Glomerular endothelial cell (primary cell): Measurements from ENCODE around the gene ARHGEF11. TPM values are rescaled to one million over a fixed set of nuclear protein-coding genes. Genes with fewer than 3 reads are reported as not detected.
"Not testable (repeated sequence)": the region's sequence is repeated elsewhere in the genome, so short reads cannot be mapped to it uniquely, and the experiment has no call there.

ENCODE experiments used
- DNase-seq: peaks from one replicate; pipeline ENCODE4 v3.0.0-alpha.2; 2011; ENCODE audit warnings: low read depth, low spot score; ENCODE audit errors: extremely low read depth
- total RNA-seq: library from RNA; depleted of rRNA; stranded (reverse); fragments of >200 nt; gene quantifications from 2 replicates; pipeline ENCODE4 v1.2.3, GENCODE V29; 2015

Gene ARHGEF11
- total RNA-seq, 1 donor from 2014 or later, result 28.2 TPM

DNA sequence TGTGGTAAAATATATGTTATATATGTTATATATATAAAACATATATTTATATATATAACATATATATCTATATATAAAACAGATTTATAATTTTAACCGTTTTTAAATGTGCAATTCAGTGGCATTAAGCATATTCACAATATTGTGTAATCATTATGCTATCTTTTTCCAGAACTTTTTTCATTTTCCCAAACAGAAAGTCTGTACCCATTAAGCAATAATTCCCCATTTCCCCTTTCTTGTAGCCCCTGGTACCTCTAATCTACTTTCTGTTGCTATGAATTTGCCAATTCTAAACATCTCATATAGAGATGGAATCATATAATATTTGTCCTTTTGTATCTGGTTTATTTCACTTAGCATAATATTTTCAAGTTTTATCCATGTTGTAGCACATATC, 10.7 kb upstream of the ARHGEF11 start:
- no peak for DNase-seq

DNA sequence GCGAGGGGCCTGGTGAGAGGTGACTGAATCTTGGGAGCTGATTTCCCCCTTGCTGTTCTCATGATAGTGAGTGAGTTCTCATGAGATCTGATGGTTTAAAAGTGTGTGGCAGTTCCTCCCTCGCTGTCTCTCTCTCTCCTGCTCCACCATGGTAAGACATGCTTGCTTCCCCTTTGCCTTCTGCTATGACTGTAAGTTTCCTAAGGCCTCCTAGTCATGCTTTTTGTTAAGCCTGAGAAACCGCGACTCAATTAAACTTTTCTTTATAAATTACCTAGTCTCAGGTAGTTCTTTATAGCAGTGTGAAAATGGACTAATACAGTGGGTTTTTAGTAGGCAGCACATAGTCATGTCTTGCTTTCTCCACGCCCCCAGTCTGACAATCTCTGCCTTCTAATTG, 10.2 kb upstream of the ARHGEF11 start:
- DNase-seq, result not testable (repeated sequence)

DNA sequence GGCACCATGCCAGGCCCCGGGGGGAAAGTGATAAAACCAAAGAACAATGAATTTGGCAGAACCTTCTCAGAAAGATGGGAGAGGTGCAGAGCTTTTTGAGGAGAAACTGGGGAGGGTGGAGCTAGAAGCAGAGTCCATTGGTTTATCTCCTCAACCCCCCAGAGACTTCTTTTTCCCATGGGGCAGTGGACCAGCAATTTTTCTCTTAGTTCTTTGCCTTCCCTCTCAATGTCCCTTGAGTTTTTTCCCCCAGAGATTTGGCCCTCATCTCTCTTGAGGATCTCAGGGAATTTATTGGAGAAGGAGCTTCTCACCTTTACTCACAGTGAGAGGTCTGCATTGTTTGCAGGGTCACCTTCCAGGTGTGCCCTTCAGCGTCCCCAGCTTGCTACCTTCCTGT, 5.3 kb upstream of the ARHGEF11 start:
- DNase-seq, result no peak

DNA sequence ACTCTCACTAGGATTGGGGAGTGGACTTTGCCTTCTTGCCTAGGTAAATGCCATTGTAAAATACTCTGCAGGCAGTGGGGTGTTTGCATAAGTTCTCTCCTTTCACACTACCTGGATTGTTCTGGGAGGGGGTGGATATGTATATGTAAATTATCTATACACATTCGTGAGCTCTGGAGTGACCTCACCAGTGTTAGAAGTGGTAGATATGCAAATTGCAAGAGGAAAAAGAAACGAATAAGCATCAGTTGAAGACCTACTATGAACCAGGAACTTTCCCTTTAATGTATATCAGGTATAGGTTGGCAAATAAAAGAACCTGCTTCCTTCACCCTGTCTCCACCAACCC, 1.5 kb upstream of the ARHGEF11 start:
- DNase-seq, result no peak

DNA sequence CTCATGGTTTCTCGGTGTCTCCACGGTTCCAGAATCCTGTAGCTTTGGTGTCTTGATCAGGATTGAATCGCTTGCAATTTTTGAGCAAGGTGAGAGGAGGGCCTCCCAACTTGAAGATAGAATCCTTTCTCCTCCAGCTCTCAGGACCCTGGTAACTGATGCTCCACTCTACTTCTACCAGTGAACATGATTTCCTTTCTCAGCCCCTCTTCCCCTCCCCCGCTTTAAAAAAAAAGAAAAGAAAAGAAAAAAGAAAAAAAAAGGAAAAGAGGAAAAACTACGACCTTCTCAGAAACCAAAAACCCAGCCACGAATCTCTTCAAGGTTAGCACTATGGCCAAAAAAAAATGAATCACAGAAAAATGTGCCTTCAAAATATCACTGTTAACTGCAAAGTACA, 1.2 kb downstream of the ARHGEF11 start:
- no peak for DNase-seq

DNA sequence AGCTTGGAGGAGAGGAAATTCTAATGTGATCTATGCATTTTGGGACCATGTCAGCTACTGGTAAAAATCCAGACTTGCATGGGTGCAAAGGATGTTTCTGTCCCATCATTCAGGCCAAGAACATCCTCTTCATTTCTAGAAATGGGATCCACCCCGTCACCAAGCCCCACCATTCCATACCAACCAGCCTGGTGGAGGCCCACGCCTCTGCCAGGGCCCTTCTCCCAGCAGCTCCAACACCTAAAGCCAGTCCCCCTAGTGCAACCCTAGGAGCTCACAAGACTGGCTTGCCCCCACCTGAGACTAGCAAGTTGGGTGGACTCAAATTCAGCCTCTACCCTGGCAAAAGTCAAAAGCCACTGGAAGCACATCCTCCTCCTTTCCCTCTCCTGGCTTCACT, 1.9 kb downstream of the ARHGEF11 start:
- DNase-seq, result no peak

DNA sequence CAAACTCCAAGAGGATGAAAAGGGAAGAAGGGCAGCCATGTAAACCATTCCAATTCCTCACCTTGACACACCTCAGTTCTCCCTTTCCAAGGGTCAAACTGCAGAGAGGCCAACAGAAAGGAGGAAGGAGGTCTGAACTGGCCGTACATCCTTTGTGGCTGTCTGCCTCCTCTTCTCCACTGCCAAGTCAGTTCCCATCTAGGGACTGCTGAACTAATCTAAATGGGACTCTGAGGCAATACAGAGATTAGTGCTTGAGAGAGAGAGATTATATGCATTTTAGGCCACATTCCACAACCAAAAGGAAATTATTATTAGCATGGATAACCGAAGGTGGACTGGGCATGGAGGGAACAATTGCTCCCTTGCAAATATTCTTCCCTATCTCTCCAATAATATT, 2.7 kb downstream of the ARHGEF11 start:
- DNase-seq, result no peak

DNA sequence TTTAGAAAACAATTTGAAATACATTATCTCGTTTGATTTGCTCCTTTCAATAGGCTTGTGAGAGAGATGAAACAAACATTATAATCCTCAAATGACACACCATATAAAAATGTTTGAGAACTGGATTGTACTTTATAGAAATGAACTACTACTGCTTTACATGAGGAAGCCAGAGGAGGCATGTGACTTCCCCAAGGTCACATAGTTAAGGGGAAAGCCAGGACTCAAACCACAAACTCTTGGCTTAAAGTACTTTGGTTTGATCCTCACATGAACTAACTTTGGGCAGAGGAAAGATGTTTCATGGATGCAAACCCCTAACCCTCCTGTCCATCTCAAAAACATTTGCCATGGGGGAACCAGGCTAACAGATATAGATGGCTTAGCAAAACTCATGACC, 4.7 kb downstream of the ARHGEF11 start:
- no peak for DNase-seq

DNA sequence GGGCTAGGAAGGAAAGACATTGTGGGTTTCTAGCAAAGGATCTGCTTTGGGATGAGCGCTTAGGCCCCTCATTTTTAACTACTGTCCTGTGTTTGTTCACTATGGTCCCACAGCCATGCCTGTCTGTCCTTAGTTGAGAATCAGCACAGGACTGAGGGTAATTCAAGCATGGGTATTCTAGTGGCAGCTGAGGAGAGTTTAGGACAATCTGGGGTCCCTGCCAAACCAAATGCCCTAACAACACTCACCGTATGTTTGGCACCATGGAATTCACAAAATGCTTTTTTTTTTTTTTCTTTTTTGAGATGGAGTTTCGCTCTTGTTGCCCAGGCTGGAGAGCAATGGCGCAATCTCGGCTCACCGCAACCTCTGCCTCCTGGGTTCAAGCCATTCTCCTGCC, 10.4 kb downstream of the ARHGEF11 start:
- DNase-seq, result no peak

DNA sequence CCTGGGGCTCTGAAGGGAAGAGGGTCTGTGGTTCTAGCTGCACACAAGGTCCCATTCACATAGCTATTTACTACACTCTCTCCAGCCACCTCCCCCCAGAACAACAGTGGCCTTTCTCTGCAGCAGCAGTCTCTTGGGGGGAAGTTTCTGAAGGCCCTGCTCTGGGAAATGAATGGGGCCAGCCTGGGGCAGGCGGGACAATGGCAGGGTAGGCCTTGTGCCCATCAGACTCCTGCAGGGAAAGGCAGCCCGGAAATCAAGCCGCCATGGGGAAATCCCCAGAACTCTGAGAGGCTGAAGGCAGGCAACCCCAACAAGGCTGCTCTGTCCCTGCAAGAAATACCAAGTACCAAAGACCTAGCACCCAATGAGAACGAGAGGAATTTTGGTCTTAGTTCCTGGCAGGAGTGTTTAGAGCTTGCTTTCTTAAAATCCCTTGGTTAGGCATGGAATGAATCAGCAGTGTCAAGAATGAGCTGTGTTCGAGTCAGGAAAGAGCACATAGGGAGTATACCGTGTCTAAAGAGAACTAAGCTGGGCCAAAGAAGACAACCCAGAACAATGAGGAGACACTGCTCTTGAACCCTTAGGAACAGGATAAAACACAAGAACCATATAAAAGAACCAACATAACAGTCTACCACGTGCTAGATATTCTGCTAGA, 11.3 kb downstream of the ARHGEF11 start:
- no peak for DNase-seq

DNA sequence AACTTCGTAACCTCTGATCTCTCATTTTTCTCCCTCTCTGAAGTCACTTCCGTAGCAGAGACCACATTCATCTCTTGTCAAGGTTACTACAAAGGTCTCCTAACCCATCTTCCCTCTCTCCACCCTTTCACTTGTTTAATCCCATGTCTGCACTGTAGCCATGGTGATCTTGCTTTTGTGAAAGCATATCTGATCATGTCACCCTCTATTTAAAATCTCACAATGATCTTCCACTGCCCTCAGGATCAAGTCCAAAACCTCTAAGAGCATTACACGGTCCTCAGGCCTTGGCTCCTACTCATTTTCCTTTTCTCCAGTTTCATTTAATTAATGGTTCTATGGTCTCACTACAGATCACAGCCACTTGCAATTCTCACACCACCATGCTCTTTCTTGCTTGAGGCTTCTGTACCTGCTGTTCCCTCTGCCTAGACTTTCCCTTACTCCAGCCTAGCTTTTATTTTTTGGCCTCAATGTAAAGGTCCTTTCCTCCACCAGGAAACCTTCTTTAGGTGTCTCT, 12.1 kb downstream of the ARHGEF11 start:
- DNase-seq, result no peak

DNA sequence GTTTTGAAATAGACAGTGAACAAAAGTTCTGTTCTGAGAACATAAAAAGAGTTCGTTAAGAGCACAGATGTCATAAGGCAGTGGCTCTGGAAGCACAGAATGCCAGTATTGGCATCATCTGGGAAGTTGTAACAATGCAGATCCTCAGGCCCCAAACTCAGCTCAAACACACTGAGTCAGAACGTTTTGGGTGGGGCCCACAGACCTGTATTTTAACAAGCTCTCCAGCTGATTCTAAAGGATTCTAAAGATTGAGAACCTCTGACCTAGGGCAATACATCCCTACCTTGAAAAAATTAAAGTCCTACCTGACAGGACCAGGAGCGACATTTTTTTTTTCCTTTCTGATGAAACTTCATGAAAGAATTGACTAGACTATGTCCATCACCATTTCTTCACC, 13.2 kb downstream of the ARHGEF11 start:
- no peak for DNase-seq

DNA sequence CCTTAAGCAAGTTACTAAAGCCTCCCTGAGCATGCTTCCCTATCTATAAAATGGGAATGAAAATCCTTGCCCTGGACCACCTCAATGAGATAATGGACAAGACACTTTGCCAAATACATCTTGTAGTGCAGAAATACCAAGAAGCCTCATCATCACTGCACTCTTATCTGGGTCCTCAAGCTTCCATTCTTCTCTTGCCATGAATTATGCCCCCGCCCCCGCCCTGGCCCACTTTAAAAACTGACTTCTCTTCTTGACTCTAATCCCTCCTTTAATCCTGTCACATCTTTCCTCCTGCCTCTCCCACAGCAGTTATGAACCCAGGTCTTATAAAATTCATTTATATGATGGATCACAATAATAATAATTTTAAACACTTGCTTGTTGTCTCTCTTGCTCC, 14.8 kb downstream of the ARHGEF11 start:
- DNase-seq, result no peak

DNA sequence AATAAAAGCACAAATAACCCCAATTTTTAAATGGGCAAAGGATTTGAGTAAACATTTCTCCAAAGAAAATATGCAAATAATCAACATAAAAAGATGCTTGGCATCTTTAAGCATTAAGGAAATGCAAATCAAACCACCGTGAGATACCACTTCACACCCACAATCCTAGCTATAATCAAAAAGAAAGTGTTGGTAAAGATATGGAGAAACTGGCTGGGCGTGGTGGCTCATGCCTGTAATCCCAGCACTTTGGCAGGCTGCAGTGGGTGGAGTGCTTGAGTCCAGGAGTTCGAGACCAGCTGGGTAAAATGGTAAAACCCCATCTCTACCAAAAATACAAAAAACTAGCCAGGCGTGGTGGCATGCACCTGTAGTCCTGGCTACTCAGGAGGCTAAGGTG, 16.9 kb downstream of the ARHGEF11 start:
- no peak for DNase-seq

DNA sequence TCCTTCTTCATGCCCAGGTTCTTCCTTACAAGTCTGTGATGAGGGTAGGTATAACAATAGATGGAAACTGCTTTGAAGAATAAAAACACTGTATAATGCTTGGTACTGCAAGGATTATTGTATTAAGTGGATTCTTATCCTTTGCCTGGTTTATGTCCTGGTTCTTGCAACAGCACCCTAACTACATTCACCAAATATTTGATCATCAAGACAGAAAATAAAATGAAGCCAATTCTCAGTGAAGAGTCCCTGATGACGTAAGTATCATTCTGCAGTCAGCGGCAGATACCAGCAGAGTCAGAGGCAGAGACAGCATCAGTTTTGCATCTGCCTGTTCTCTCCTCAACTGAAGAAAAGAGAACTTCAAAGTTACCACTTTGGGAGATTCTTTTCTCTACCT, 19.7 kb downstream of the ARHGEF11 start:
- no peak for DNase-seq

DNA sequence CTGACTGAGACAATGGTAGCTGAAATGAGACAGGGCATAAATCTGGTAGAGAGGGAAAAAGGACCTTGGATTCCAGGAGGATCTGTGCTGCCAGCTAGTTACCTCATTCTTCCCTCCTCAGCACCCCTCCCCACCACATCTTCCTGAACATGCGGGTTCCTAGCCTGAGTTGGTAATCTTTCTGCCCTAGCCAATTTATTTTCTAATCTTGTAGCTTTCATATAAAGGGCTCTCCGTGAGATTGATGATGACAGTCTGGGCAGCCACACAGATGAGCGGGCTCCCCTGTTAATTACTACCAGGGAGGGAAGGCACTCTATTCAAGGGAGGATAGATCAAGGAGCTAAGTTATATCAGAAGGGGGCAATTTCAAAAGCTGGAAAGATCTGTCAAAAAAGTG, 20.2 kb downstream of the ARHGEF11 start:
- DNase-seq, result no peak

DNA sequence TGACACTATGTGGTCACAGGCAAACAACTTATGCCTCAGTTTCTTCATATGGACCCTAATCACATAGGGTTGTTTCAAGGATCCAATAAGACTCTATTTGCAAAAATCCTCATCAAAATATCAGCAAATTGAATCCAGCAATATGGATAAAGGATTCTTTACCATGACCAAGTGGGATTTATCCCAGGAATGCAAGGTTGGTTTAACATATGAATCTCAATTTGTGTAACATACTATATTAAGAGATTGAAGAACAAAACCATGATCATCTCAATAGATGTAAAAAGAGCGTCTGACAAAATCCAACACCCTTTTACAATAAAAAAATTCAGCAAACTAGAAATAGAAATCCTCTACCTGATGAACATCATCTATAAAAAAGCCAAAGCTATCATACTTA, 23.9 kb downstream of the ARHGEF11 start:
- no peak for DNase-seq

DNA sequence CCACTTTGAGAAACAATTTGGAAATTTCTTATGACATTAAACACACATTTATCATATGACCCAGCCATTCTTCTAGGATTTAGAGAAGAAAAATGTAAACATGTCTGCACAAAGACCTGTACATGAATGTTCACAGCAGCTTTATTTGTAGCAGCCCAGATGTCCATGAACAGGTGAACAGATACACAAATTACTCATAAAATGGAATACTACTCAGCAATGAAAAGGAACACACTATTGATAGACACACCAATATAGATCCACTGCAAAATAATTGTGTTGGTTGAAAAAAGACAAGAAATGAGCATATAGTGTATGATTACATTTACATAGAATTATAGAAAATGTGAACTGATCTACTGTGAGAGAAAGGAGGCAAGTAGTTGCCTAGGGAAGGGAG, 26.1 kb downstream of the ARHGEF11 start:
- DNase-seq, result no peak

DNA sequence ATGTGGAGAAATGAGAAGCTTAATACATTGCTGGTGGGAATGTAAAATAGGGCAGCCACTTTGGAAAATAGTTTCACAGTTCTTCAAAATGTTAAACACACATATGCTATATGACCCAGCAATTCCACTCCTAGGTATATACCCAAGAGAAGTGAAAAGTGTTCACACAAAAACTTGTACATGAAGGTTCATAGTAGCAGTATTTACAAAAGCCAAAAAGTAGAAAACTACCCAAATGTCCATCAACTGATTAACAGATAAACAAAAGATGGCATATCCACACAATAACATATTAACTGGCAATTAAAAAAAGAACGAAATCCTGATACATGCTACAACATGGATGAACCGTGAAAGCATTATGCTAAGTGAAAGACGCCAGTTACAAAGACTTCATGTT, 33.7 kb downstream of the ARHGEF11 start:
- DNase-seq, result no peak

DNA sequence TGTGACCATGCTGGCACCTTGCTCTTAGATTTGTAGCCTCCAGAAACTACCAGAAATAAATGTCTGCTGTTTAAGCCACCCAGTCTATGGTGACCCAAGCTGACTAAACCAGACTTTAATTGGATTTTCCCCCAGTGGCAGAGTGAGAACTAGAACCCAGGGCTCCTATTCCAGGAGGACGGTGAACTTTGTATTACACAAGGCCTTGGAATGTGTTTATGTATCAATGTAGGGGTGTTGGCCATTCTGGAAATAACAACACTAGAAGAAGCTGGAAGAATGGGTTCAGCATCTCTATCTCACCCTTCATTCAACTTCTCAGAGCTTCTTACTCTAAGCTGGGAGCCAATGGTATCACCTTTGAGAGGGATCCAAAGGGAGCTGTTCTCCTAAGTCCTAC, 37.0 kb downstream of the ARHGEF11 start:
- DNase-seq, result no peak

DNA sequence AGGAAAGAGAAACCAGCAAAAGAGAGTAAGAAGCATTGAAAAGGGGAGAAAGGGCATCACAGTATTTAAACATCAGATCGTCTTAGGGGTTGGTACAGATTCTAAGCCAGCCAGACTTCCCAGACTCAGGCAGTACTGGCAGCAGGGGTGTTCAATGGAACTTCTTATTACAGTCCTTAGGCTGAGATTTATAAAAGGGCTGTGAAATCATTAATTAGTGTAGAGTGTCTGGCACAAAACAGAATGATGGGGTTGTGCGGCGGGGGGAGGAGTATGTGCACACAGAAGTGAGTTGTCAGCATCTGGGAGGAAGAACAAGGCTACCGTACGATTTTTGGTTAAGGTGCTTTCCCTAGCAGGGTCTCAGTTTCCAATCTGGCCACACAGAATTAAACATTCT, 38.2 kb downstream of the ARHGEF11 start:
- DNase-seq, result no peak

DNA sequence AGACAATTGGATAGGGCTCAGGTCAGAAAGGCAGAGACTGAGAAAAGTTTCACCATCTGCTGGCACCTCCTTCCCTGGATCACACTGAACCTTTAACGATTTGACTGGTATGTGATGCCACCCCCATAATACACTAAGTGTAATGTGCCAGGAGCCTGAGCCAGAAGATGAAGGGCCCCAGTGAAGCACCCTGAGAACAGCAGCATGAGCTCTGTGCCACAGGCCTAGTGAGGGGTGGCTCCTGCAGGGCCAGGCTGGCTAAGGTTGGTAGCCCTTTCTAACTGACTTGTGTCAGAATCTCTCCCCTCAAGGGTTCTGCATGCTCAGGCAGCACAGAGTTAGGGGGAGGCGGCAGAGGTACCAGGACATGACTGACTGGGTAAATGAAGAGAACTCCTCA, 38.9 kb downstream of the ARHGEF11 start:
- DNase-seq, result no peak

DNA sequence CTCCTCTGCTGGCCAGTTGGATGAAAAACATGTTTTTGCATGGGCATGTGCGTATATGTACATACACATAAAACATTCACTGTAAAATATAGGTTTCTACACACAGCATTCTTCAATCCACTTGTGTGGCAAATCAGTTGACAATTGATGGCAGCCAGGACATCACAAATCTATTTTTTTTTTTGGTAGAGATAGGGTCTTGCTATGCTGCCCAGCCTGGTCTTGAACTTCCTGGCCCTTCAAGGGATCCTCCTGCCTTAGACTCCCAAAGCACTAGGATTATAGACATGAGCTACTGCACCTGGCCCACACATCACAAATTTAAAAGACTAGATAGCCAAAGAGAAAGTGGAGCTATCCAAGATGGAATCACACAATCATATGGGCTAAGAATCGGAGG, 39.6 kb downstream of the ARHGEF11 start:
- DNase-seq, result no peak
